H9 (cell line): ENCODE measurements around the gene APBB2. TPM values are rescaled to one million over a fixed set of nuclear protein-coding genes. Genes with fewer than 3 reads are reported as not detected.

Experiments used
- DNase-seq: peaks from one replicate; pipeline ENCODE4 v3.0.0-alpha.2; 2017
- H2AFZ ChIP-seq: one replicate; pipeline ENCODE4 v1.6.1; 2013; ENCODE audit warnings: mild to moderate bottlenecking, low read length, control low read depth, moderate library complexity
- H2AK5ac ChIP-seq: 2 replicates; pipeline ENCODE4 v1.6.1; 2013; ENCODE audit warnings: low read length, control low read depth, mixed read lengths; ENCODE audit not compliant: insufficient read length
- H2BK120ac ChIP-seq: one replicate; pipeline ENCODE4 v1.6.1; 2013; ENCODE audit warnings: low read depth, mild to moderate bottlenecking, low read length, control low read depth, inconsistent platforms; ENCODE audit not compliant: poor library complexity, severe bottlenecking
- H2BK12ac ChIP-seq: 2 replicates; pipeline ENCODE4 v1.6.1; 2013; ENCODE audit warnings: low read length, control low read depth, mixed read lengths, low read depth; ENCODE audit not compliant: insufficient read length
- H2BK15ac ChIP-seq: 2 replicates; pipeline ENCODE4 v1.6.1; 2013; ENCODE audit warnings: low read depth, low read length, control low read depth
- H2BK20ac ChIP-seq: one replicate; pipeline ENCODE4 v1.6.1; 2013; ENCODE audit warnings: low read depth, mild to moderate bottlenecking, low read length, control low read depth, inconsistent platforms; ENCODE audit not compliant: poor library complexity, severe bottlenecking
- H2BK5ac ChIP-seq: 2 replicates; pipeline ENCODE4 v1.6.1; 2013; ENCODE audit warnings: low read length, control low read depth, mixed read lengths; ENCODE audit not compliant: insufficient read length
- H3K14ac ChIP-seq: 2 replicates; pipeline ENCODE4 v1.6.1; 2013; ENCODE audit warnings: low read length, control low read depth; ENCODE audit not compliant: insufficient read depth
- H3K18ac ChIP-seq: 2 replicates; pipeline ENCODE4 v1.6.1; 2013; ENCODE audit warnings: low read depth, mild to moderate bottlenecking, mixed read lengths, low read length, control low read depth; ENCODE audit not compliant: insufficient read length
- H3K23ac ChIP-seq: 2 replicates; pipeline ENCODE4 v1.6.1; 2013; ENCODE audit warnings: low read length, control low read depth, mixed read lengths, low read depth; ENCODE audit not compliant: insufficient read length
- H3K23me2 ChIP-seq: 2 replicates; pipeline ENCODE4 v1.6.1; 2013; ENCODE audit warnings: low read depth, mild to moderate bottlenecking, mixed read lengths, low read length, control low read depth; ENCODE audit not compliant: insufficient read length, poor library complexity, severe bottlenecking
- H3K27ac ChIP-seq: 2 replicates; pipeline ENCODE4 v1.5.1; 2013; ENCODE audit warnings: low read length, control low read depth, mixed read lengths, low read depth; ENCODE audit not compliant: insufficient read length
- H3K27me3 ChIP-seq: 2 replicates; pipeline ENCODE4 v1.6.1; 2013; ENCODE audit warnings: low read length, control low read depth, inconsistent platforms; ENCODE audit not compliant: insufficient read depth
- H3K4ac ChIP-seq: 2 replicates; pipeline ENCODE4 v1.6.1; 2013; ENCODE audit warnings: low read depth, mild to moderate bottlenecking, control low read depth, inconsistent platforms, low read length, moderate library complexity
- H3K4me1 ChIP-seq: 2 replicates; pipeline ENCODE4 v1.6.1; 2013; ENCODE audit warnings: low read length, control low read depth, inconsistent platforms; ENCODE audit not compliant: insufficient read depth
- H3K4me2 ChIP-seq: 2 replicates; pipeline ENCODE4 v1.6.1; 2013; ENCODE audit warnings: low read length, control low read depth, mixed read lengths; ENCODE audit not compliant: insufficient read length, insufficient read depth
- H3K56ac ChIP-seq: 2 replicates; pipeline ENCODE4 v1.6.1; 2013; ENCODE audit warnings: low read depth, mild to moderate bottlenecking, mixed read lengths, low read length, control low read depth; ENCODE audit not compliant: insufficient read length
- H3K79me1 ChIP-seq: 2 replicates; pipeline ENCODE4 v1.6.1; 2013; ENCODE audit warnings: low read depth, mild to moderate bottlenecking, moderate library complexity, low read length, control low read depth, inconsistent platforms; ENCODE audit not compliant: insufficient read depth, poor library complexity, severe bottlenecking
- H3K79me2 ChIP-seq: 2 replicates; pipeline ENCODE4 v1.6.1; 2013; ENCODE audit warnings: low read length, control low read depth, inconsistent platforms; ENCODE audit not compliant: insufficient read depth
- H3K9ac ChIP-seq: 2 replicates; pipeline ENCODE4 v1.6.1; 2013; ENCODE audit warnings: low read length, control low read depth, mixed read lengths; ENCODE audit not compliant: insufficient read length; ENCODE audit errors: extremely low read depth
- H3K9me3 ChIP-seq: one replicate; pipeline ENCODE4 v1.6.1; 2013; ENCODE audit warnings: low read depth, low read length, inconsistent platforms; ENCODE audit not compliant: control insufficient read depth
- H3T11ph ChIP-seq: one replicate; pipeline ENCODE4 v1.6.1; 2013; ENCODE audit warnings: mild to moderate bottlenecking, low read length, control low read depth, inconsistent platforms
- H4K20me1 ChIP-seq: one replicate; pipeline ENCODE4 v1.6.1; 2013; ENCODE audit not compliant: control insufficient read depth, insufficient read length, insufficient read depth
- H4K5ac ChIP-seq: 2 replicates; pipeline ENCODE4 v1.6.1; 2013; ENCODE audit warnings: low read depth, mild to moderate bottlenecking, mixed read lengths, low read length, control low read depth; ENCODE audit not compliant: insufficient read length
- H4K8ac ChIP-seq: replicated peaks from 2 replicates; pipeline ENCODE4 v1.6.1; 2013; ENCODE audit warnings: low read length, control low read depth, mixed read lengths, low read depth; ENCODE audit not compliant: insufficient read length
- H4K91ac ChIP-seq: 2 replicates; pipeline ENCODE4 v1.6.1; 2013; ENCODE audit warnings: low read depth, mild to moderate bottlenecking, moderate library complexity, mixed read lengths, low read length, control low read depth; ENCODE audit not compliant: insufficient read length
- H3K27ac Mint-ChIP-seq, 3 experiments: 2 replicates in 2 of 3; 3 replicates in 1 of 3; pipeline ENCODE4 v1.8.0; 2020 to 2021; ENCODE audit warnings: mixed read lengths in 3 of 3, mild to moderate bottlenecking in 1 of 3, moderate library complexity in 1 of 3
- H3K27me3 Mint-ChIP-seq: 2 replicates; pipeline ENCODE4 v1.8.0; 2021; ENCODE audit warnings: low read depth, mild to moderate bottlenecking, moderate library complexity, mixed read lengths
- H3K36me3 Mint-ChIP-seq, 3 experiments: 2 replicates in 2 of 3; 3 replicates in 1 of 3; pipeline ENCODE4 v1.8.0; 2020 to 2021; ENCODE audit warnings: low read depth in 3 of 3, mixed read lengths in 3 of 3; ENCODE audit not compliant: insufficient read depth in 1 of 3
- H3K4me1 Mint-ChIP-seq, 2 experiments: 2 replicates each; pipeline ENCODE4 v1.8.0; 2020; ENCODE audit warnings: mixed read lengths in 2 of 2
- H3K4me3 Mint-ChIP-seq, 2 experiments: 2 replicates in 1 of 2; 3 replicates in 1 of 2; pipeline ENCODE4 v1.8.0; 2020 to 2021; ENCODE audit warnings: mild to moderate bottlenecking in 2 of 2, mixed read lengths in 2 of 2, moderate library complexity in 1 of 2
- H3K9me3 Mint-ChIP-seq, 2 experiments: 2 replicates in 1 of 2; 3 replicates in 1 of 2; pipeline ENCODE4 v1.8.0; 2020; ENCODE audit warnings: mild to moderate bottlenecking in 2 of 2, mixed read lengths in 2 of 2, moderate library complexity in 1 of 2
- WGBS: extraction: QIAGEN DNeasy Blood & Tissue Kit; methylation state at CpG from one replicate; pipeline ENCODE4 v1.1.7; 2013; ENCODE audit warnings: missing lambda C conversion rate, low lambda C conversion rate, mixed read lengths; ENCODE audit not compliant: insufficient read length; ENCODE audit errors: extremely low coverage; 5-methylcytosine and 5-hydroxymethylcytosine counted together
- total RNA-seq: library from RNA; stranded (reverse); gene quantifications from 2 replicates; pipeline ENCODE4 v1.2.1, GENCODE V29; 2021
- TF ChIP-seq, protein P1 (sequence below): fragments of 200-600 bp; sonication (generic); conservative IDR thresholded peaks from 3 replicates; pipeline ENCODE4 v1.8.0; 2021; ENCODE audit warnings: antibody characterized with exemption, mild to moderate bottlenecking

Gene APBB2
- total RNA-seq, 1 experiment from 2014 or later, result 39.6 TPM

DNA sequence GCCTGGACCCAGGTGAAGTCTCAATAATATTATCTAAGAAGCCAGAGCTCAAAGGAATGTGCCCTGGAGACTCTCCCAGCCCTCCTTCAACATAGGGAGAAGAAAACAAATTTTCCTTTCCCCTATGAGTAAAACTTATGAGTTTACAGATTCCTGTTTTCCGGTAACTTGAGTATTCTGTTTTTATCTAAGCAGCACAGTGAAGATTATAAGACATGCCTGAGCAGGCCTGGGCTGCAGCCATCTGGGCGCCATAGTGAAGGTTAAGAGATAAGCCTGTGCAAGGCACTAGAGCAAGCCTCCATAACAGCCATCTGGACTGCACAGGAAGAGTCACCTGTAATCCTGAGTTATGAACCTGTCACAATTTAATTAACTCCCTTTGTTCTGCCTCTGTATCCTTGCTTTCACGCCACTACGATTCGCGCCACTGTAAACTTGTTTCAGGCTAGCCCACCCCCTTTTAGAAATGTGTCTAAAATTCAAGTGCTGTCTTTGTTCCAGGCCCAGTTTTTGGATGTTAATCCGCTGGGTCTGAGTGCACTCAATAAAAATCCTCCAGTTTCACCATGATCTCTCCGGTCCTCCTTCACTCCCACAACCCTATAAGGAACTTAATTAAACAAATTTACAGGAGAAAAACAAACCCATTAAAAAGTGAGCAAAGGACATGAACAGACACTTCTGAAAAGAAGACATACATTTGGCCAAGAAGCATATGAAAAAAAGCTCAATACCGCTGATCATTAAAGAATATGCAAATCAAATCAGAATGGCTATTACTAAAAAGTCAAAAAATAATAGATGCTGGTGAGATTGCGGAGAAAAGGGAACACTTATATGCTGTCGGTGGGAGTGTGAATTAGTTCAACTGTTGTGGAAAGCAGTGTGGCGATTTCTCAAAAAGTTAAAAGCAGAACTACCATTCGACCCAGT lies 189.5 kb downstream of the APBB2 start:
- no peak overlapping the region for H2BK12ac ChIP-seq
- H3K27ac ChIP-seq, result no peak overlapping the region
- H3T11ph ChIP-seq, result no peak overlapping the region
- no peak overlapping the region for H3K9ac ChIP-seq
- Mint-ChIP-seq H3K4me3 (no peak overlapping the region), H3K36me3 (peaks cover 24 to 66% (median 42%) of the 10 kb centered on the region in 3 experiments), H3K27me3 (peaks cover 1% of the 10 kb centered on the region; the same call in 1 of the 2 replicates), H3K4me1 (no peaks in the 10 kb centered on the region), H3K27ac (no peak overlapping the region), H3K9me3 (peaks cover 34% of the 10 kb centered on the region in 2 experiments)
- TF ChIP-seq, protein P1, sequence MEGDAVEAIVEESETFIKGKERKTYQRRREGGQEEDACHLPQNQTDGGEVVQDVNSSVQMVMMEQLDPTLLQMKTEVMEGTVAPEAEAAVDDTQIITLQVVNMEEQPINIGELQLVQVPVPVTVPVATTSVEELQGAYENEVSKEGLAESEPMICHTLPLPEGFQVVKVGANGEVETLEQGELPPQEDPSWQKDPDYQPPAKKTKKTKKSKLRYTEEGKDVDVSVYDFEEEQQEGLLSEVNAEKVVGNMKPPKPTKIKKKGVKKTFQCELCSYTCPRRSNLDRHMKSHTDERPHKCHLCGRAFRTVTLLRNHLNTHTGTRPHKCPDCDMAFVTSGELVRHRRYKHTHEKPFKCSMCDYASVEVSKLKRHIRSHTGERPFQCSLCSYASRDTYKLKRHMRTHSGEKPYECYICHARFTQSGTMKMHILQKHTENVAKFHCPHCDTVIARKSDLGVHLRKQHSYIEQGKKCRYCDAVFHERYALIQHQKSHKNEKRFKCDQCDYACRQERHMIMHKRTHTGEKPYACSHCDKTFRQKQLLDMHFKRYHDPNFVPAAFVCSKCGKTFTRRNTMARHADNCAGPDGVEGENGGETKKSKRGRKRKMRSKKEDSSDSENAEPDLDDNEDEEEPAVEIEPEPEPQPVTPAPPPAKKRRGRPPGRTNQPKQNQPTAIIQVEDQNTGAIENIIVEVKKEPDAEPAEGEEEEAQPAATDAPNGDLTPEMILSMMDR, result no peak
- H2BK5ac ChIP-seq, result no peak overlapping the region
- H3K18ac ChIP-seq, result no peak overlapping the region
- H3K9me3 ChIP-seq, result peaks cover 17% of the 10 kb centered on the region
- H3K4me1 ChIP-seq, result no peaks in the 10 kb centered on the region
- no peaks in the 10 kb centered on the region for H4K20me1 ChIP-seq
- no peaks in the 10 kb centered on the region for H3K23me2 ChIP-seq
- no peak overlapping the region for H2AFZ ChIP-seq
- H3K4me2 ChIP-seq, result no peak overlapping the region
- H2BK15ac ChIP-seq, result no peak overlapping the region
- no peaks in the 10 kb centered on the region for H3K27me3 ChIP-seq
- DNase-seq, result no peak
- no peak overlapping the region for H2BK20ac ChIP-seq
- H3K79me1 ChIP-seq, result no peaks in the 10 kb centered on the region
- no peaks in the 10 kb centered on the region for H3K79me2 ChIP-seq
- WGBS, result no CpG with 5 or more reads among the region's 13 CpGs
- H4K8ac ChIP-seq, result no peak overlapping the region
- no peak overlapping the region for H4K5ac ChIP-seq
- no peak overlapping the region for H4K91ac ChIP-seq
- H3K4ac ChIP-seq, result no peak overlapping the region
- H3K23ac ChIP-seq, result no peak overlapping the region
- no peak overlapping the region for H2AK5ac ChIP-seq
- H2BK120ac ChIP-seq, result no peak overlapping the region
- H3K14ac ChIP-seq, result no peak overlapping the region
- no peak overlapping the region for H3K56ac ChIP-seq
